Kidney epithelial cell (primary cell): ENCODE data around the gene CLCN2. TPM values are rescaled to one million over a fixed set of nuclear protein-coding genes. Genes with fewer than 3 reads are reported as not detected.

Experiments used
- DNase-seq: peaks from one replicate; pipeline ENCODE4 v3.0.0-alpha.2; 2010; ENCODE audit warnings: low read depth
- H3K27me3 ChIP-seq: 2 replicates; pipeline ENCODE4 v1.6.0; 2011; ENCODE audit warnings: low read length; ENCODE audit not compliant: control insufficient read depth, insufficient read depth
- H3K36me3 ChIP-seq: 2 replicates; pipeline ENCODE4 v1.5.1; 2011; ENCODE audit warnings: low read length; ENCODE audit not compliant: control insufficient read depth, insufficient read depth
- H3K4me3 ChIP-seq: 2 replicates; pipeline ENCODE4 v1.5.1; 2011; ENCODE audit warnings: low read depth, mild to moderate bottlenecking, control low read depth, low read length
- total RNA-seq: library from RNA; depleted of rRNA; stranded (reverse); fragments of >200 nt; gene quantifications from 2 replicates; pipeline ENCODE4 v1.2.3, GENCODE V29; 2015
- TF ChIP-seq, protein P1 (sequence below): IDR thresholded peaks from 2 replicates; pipeline ENCODE4 v1.5.1; 2011; ENCODE audit warnings: mild to moderate bottlenecking, moderate library complexity, low read length, control low read depth, inconsistent platforms; ENCODE audit not compliant: insufficient read depth, poor library complexity, severe bottlenecking

Gene CLCN2
- total RNA-seq, 1 donor from 2014 or later: 2.6 TPM

DNA sequence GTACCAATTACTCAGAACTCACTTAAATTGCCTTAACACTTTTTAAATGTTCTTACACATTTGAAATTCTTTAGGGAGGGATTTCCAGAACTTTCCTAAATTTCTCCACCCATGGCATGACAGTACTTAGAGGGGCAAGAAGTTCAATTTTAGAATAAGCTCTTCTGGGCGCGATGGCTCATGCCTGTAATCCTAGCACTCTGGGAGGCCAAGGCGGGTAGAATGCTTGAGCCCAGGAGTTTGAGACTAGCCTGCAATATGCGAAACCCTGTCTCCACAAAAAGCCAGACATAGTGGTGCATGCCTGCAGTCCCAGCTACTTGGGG lies 13.4 kb downstream of the CLCN2 start:
- DNase-seq: no peak
- H3K4me3 ChIP-seq: no peak overlapping the region
- TF ChIP-seq, protein P1, sequence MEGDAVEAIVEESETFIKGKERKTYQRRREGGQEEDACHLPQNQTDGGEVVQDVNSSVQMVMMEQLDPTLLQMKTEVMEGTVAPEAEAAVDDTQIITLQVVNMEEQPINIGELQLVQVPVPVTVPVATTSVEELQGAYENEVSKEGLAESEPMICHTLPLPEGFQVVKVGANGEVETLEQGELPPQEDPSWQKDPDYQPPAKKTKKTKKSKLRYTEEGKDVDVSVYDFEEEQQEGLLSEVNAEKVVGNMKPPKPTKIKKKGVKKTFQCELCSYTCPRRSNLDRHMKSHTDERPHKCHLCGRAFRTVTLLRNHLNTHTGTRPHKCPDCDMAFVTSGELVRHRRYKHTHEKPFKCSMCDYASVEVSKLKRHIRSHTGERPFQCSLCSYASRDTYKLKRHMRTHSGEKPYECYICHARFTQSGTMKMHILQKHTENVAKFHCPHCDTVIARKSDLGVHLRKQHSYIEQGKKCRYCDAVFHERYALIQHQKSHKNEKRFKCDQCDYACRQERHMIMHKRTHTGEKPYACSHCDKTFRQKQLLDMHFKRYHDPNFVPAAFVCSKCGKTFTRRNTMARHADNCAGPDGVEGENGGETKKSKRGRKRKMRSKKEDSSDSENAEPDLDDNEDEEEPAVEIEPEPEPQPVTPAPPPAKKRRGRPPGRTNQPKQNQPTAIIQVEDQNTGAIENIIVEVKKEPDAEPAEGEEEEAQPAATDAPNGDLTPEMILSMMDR: no peak
- peaks cover 3% of the 10 kb centered on the region for H3K36me3 ChIP-seq
- H3K27me3 ChIP-seq: no peaks in the 10 kb centered on the region

DNA sequence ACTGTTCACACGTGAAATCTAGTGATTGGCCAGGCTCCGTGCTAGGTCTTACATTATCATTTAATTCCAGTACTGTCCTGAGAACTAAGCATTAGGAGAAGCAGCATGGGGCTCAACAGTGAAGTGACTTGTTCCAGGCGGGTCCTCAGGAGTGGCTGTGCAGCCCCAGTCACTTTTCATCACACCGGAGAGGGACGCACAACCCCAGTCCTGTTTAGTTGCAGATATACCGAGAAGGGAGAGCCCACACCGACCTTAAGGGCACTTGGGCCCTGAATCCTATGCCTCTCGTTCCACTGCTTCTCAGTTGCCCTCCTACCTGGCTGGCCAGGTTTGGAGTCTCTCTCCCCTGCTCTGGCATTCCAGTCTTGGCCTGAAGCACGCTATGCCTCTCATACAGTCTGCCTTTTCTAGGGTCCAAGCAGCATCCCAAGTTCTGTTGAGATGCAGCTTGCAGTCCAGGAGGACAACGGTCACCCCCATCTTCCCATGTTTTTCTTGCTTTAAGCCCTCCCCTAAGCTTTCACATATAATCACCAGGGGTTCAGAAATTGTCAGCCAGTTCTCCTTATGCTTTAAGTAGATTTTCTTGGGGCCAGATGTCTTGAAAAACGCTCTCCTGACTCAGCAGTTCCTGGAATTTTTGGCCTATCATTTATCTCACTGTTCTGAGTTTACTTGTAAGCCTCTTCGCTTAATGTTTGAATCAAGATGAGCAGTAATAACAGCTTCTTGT lies 13.9 kb downstream of the CLCN2 start:
- TF ChIP-seq, protein P1: no peak
- DNase-seq: no peak
- Histone ChIP-seq H3K36me3 (peaks cover 3% of the 10 kb centered on the region), H3K4me3 (no peak overlapping the region), H3K27me3 (no peaks in the 10 kb centered on the region)

DNA sequence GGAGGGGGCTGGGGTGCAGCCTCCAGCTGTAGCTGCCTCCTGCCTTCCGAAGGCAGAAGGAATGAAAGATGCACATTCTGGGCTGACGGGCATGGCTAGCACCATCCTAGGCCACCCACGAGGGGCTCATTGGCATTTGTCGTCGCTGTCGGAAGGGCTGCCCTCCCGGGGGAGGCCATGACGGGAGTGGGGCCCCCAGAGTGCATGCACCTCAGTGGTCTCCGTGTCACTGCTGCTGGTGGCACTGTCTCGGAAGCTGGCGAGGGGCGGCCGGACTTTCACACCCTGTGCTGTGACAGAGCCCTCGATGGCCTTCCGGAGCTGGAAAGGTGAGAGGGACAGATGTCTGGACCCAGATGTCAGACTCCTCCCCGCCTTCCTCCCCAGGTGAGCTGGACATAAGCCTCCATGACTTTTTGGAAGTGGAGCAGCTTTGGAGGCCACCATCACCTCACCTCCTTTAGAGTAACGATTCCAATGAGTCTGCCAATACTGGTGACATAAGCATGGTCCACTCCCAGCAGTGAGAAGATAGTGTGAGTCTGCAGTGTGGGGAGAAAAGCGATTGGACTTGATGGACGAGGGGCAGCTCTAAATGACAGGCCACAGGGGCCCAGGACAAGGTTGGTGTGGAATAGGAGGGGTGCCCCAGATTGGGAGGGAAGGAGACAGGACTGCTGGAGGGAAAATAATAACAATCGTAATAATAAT lies 14.8 kb downstream of the CLCN2 start:
- H3K27me3 ChIP-seq: no peaks in the 10 kb centered on the region
- H3K4me3 ChIP-seq: no peak overlapping the region
- DNase-seq: no peak
- TF ChIP-seq, protein P1: no peak
- peaks cover 2% of the 10 kb centered on the region for H3K36me3 ChIP-seq

DNA sequence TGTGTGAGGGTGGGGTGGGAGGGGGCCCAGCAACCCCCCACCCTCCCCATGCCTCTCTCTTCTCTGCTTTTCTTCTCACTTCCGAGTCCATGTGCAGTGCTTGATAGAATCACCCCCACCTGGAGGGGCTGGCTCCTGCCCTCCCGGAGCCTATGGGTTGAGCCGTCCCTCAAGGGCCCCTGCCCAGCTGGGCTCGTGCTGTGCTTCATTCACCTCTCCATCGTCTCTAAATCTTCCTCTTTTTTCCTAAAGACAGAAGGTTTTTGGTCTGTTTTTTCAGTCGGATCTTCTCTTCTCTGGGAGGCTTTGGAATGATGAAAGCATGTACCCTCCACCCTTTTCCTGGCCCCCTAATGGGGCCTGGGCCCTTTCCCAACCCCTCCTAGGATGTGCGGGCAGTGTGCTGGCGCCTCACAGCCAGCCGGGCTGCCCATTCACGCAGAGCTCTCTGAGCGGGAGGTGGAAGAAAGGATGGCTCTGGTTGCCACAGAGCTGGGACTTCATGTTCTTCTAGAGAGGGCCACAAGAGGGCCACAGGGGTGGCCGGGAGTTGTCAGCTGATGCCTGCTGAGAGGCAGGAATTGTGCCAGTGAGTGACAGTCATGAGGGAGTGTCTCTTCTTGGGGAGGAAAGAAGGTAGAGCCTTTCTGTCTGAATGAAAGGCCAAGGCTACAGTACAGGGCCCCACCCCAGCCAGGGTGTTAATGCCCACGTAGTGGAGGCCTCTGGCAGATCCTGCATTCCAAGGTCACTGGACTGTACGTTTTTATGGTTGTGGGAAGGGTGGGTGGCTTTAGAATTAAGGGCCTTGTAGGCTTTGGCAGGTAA lies 15.9 kb downstream of the CLCN2 start:
- H3K36me3 ChIP-seq: peaks cover 2% of the 10 kb centered on the region
- DNase-seq: peak; percentile 75
- no peaks in the 10 kb centered on the region for H3K27me3 ChIP-seq
- H3K4me3 ChIP-seq: no peak overlapping the region
- TF ChIP-seq, protein P1: peak; percentile 56

DNA sequence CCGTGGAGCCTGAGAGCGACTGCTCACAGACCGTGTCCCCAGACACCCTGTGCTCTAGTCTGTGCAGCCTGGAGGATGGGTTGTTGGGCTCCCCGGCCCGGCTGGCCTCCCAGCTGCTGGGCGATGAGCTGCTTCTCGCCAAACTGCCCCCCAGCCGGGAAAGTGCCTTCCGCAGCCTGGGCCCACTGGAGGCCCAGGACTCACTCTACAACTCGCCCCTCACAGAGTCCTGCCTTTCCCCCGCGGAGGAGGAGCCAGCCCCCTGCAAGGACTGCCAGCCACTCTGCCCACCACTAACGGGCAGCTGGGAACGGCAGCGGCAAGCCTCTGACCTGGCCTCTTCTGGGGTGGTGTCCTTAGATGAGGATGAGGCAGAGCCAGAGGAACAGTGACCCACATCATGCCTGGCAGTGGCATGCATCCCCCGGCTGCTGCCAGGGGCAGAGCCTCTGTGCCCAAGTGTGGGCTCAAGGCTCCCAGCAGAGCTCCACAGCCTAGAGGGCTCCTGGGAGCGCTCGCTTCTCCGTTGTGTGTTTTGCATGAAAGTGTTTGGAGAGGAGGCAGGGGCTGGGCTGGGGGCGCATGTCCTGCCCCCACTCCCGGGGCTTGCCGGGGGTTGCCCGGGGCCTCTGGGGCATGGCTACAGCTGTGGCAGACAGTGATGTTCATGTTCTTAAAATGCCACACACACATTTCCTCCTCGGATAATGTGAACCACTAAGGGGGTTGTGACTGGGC lies 16.7 kb downstream of the CLCN2 start:
- Histone ChIP-seq H3K27me3 (no peaks in the 10 kb centered on the region), H3K4me3 (no peak overlapping the region), H3K36me3 (peaks cover 2% of the 10 kb centered on the region)
- TF ChIP-seq, protein P1: no peak
- no peak for DNase-seq
